NOMO-1 treated with DMSO at 0.1 percent for 48 hours (cell line): Measurements from ENCODE around the gene PFDN1.

Experiments
- DNase-seq: peaks from one replicate; lab custom pipeline; 2025; ENCODE audit not compliant: unreplicated experiment; lab: John Stamatoyannopoulos, UW

Gene PFDN1

GRCh38 chr5:140298183-140298601 is 4.7 kb downstream of the PFDN1 start:
- DNase-seq, result no peak

GRCh38 chr5:140297283-140297682 is 5.6 kb downstream of the PFDN1 start:
- DNase-seq, result no peak

- DNase-seq, result no peak
Observed at GRCh38 chr5:140296289-140296688, 6.6 kb downstream of the PFDN1 start.

- peak; percentile 26 for DNase-seq
Observed at GRCh38 chr5:140295414-140295813, 7.5 kb downstream of the PFDN1 start.

GRCh38 chr5:140294753-140295152 is 8.1 kb downstream of the PFDN1 start:
- peak; percentile 46 for DNase-seq

DNA sequence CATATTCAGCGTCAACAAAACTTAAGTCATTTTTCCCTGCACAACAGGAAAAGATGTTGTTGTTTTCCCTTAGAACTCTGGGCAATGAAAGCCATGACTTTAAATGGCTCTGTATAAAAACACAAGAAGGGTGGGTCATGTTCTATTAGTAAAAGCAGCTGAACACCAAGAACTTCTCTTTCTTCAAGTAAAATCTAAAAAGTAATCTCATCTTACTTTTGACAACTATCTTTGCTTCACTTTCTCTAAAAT is 9.1 kb downstream of the PFDN1 start:
- DNase-seq, result no peak

- DNase-seq, result peak; percentile 37
Observed at GRCh38 chr5:140293091-140293848, 9.6 kb downstream of the PFDN1 start.

GRCh38 chr5:140292212-140293036 is 10.5 kb downstream of the PFDN1 start:
- no peak for DNase-seq

GRCh38 chr5:140287801-140288521 is 14.9 kb downstream of the PFDN1 start:
- no peak for DNase-seq

- no peak for DNase-seq
Observed at GRCh38 chr5:140286424-140286823, 16.5 kb downstream of the PFDN1 start.

DNA sequence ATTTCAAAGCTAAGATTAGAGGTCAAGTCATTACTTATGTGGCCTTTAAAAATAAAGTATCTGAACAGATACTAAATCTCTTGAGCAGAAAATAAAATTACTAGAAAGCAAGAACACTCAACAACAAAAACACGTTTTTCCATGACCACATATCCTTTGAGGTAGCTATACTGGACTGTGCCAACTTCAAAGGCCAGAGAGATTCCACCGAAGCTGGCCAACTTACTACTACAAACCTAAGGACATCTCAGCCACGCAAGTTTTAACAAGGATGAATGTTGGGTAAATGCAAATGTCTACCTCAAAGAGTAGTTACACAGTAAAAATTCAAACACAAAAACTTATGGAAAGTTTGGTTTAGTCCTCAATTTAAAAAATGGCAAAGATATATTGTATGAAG is 18.9 kb downstream of the PFDN1 start:
- no peak for DNase-seq

- DNase-seq, result no peak
Observed at GRCh38 chr5:140282266-140282665, 20.6 kb downstream of the PFDN1 start.

GRCh38 chr5:140275837-140276236 is 27.1 kb downstream of the PFDN1 start:
- no peak for DNase-seq

DNA sequence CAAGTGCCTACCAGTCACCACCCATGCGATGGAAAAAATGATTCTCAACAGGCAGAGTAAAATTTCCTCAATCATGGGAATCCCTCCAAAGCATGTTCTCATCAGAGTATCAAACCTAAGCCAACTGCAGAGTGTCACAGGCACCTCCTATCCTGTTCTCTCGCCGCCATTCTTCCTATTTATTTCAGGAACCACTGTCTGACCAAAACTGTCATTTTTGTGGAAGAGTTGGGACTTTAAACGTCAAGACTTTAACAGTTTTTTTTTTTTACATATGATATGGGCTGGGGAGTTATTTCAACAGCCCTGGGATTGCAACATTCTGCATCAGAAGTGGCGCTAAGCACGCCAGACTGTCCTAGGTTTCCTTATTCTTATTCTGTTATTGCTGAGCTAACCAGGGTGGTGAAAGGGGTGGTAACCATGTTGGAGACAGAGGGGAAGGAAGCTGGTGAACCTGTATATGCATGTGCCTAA is 29.5 kb downstream of the PFDN1 start:
- DNase-seq, result peak; percentile 97

GRCh38 chr5:140270008-140270407 is 32.9 kb downstream of the PFDN1 start:
- DNase-seq, result no peak

DNA sequence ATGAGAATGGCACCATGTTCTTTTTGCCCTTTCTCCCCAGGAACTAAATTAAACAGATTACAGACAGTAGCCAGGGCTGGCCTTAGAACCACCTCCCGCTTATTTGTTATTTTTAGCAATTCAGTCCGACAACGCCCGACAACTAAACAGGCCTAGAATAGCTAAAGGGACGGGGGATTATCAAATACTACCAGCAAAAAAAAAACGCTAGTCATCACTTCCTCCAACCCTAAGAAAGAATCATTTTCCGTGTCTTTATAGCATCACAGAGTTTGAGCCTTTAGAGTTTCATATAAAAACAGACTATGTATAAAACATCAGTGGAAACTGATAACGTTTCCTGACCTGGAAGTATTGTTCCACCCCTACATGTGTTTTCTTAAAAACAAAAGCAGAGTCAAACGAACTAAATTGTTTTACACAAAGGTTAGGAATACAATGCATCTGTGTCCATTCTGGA is 35.3 kb downstream of the PFDN1 start:
- peak; percentile 75 for DNase-seq

DNA sequence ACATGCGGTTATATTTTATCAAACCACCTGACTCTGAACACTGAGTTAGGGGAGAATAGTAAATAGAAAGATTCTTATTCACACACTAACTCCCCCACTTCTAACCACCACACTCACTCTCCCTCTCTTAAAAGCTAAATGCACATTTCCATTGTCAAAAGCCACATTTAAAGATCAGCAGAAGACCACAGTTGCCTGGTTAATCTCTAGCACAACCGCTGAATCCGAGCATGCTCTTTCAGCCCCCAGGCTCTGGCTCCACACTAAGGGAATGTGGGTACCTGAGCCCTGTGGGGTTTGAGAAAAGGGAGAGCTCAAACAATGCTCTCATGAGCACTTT is 35.7 kb downstream of the PFDN1 start:
- no peak for DNase-seq

DNA sequence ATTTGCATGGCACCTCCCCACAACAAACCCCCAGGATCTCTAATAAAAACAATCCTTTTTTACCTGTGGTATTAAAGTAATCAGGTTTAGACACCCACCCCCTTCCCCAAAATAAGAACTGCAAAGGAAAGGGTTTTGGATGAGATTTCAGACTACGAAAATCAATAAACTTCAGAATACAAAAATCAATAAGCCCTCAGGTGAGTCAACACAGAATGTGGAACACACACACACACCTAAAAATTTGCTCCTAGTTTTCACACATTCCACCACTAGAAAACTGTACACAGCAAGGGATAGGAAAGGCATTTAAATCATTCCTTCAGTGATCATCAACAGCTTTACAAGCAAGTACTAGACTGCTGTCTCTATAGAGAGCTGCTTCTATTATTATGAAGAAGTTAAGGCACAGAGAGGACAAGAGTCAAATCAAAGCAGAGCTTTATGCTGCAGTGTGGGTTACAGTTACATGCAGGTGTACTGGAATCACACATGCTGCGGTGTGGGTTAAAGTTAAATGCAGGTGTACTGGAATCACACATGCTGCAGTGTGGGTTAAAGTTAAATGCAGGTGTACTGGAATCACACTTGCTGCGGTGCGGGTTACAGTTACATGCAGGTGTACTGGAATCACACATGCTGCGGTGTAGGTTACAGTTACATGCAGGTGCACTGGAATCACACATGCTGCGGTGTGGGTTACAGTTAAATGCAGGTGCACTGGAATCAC is 36.3 kb downstream of the PFDN1 start:
- DNase-seq, result no peak

DNA sequence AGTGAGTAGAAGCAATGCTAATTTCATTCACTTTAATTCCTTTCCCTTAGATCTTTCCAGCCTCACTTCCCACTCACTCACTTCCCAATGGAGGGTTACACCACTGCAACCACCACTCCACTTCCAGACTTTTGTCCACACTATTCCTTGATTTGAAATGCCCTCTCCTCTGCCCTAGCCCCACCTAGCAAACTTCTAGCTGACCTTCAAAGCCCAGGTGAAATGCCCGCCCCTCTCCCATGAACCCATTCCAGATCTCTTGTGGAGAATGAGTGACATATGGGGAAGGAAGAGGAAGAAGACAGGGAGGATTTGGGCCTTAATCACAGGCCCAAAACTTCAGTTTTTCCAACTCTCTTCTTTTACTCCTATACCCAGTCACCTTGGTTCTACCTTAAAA is 37.1 kb downstream of the PFDN1 start:
- no peak for DNase-seq

DNA sequence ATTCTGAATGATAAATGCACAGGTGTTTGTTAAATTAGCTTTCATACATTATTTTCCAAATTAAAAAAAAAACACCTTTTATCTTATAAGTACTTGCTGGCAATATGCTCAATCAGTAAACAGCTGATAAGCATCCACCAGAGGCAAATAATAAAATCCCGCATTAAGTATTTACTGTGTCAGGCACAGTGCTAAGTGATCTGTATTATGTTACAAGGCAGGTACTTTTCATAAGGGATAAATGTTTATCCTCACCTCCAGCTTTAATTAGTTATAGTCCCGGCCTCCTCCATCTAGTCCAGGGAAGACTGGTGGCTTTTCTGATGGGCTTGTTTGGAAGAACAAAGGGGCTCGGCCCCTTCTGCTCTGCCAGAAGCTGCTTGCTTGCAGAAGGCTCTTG is 40.1 kb downstream of the PFDN1 start:
- DNase-seq, result no peak

GRCh38 chr5:140262221-140262620 is 40.7 kb downstream of the PFDN1 start:
- DNase-seq, result no peak
